Endodermal cell (in vitro differentiated cells): ENCODE measurements around the gene SPEN. TPM values are rescaled to one million over a fixed set of nuclear protein-coding genes. Genes with fewer than 3 reads are reported as not detected.

Source experiments
- DNase-seq: peaks from one replicate; pipeline ENCODE4 v3.0.0-alpha.2; 2017
- H3K27ac ChIP-seq: 2 replicates; pipeline ENCODE4 v1.5.1; 2013; ENCODE audit warnings: mild to moderate bottlenecking, low read depth, low read length, moderate library complexity
- H3K27me3 ChIP-seq: 2 replicates; pipeline ENCODE4 v1.6.1; 2013; ENCODE audit warnings: mild to moderate bottlenecking, low read length, moderate library complexity; ENCODE audit not compliant: insufficient read depth, control insufficient read depth, poor library complexity, severe bottlenecking
- H3K36me3 ChIP-seq: 2 replicates; pipeline ENCODE4 v1.7.0; 2013; ENCODE audit warnings: mild to moderate bottlenecking, low read length, moderate library complexity; ENCODE audit not compliant: control insufficient read depth, insufficient read depth
- H3K4me1 ChIP-seq: one replicate; pipeline ENCODE4 v1.7.0; 2013; ENCODE audit warnings: low read length; ENCODE audit not compliant: control insufficient read depth, insufficient read depth
- H3K4me3 ChIP-seq: 2 replicates; pipeline ENCODE4 v1.5.1; 2013; ENCODE audit warnings: mild to moderate bottlenecking, low read length, moderate library complexity
- H3K9ac ChIP-seq: 2 replicates; pipeline ENCODE4 v1.6.1; 2013; ENCODE audit warnings: mild to moderate bottlenecking, low read length, moderate library complexity; ENCODE audit not compliant: poor library complexity, severe bottlenecking; ENCODE audit errors: extremely low read depth
- H3K9me3 ChIP-seq: 2 replicates; pipeline ENCODE4 v1.6.1; 2013; ENCODE audit warnings: mild to moderate bottlenecking, low read length, moderate library complexity; ENCODE audit not compliant: control insufficient read depth
- H3K27ac Mint-ChIP-seq: 2 replicates; pipeline ENCODE4 v1.8.0; 2020; ENCODE audit warnings: mixed read lengths
- H3K27me3 Mint-ChIP-seq: 2 replicates; pipeline ENCODE4 v1.8.0; 2021; ENCODE audit warnings: mild to moderate bottlenecking, mixed read lengths; ENCODE audit not compliant: insufficient read depth
- H3K36me3 Mint-ChIP-seq: 2 replicates; pipeline ENCODE4 v1.8.0; 2020; ENCODE audit warnings: low read depth, mixed read lengths
- H3K4me1 Mint-ChIP-seq: 2 replicates; pipeline ENCODE4 v1.8.0; 2020; ENCODE audit warnings: mixed read lengths
- H3K4me3 Mint-ChIP-seq: 2 replicates; pipeline ENCODE4 v1.8.0; 2020; ENCODE audit warnings: mild to moderate bottlenecking, moderate library complexity, mixed read lengths
- H3K9me3 Mint-ChIP-seq: 2 replicates; pipeline ENCODE4 v1.8.0; 2020; ENCODE audit warnings: mild to moderate bottlenecking, mixed read lengths
- CTCF ChIP-seq: fragments of 200-600 bp; sonication (generic); conservative IDR thresholded peaks from 2 replicates; pipeline ENCODE4 v1.5.0; 2021; ENCODE audit warnings: antibody characterized with exemption, mild to moderate bottlenecking
- WGBS, 2 experiments: methylation state at CpG; one replicate each; pipeline versions ENCODE4 v1.1.5 to v1.1.7; 2013; ENCODE audit warnings: missing lambda C conversion rate in 2 of 2, mixed read lengths in 1 of 2; ENCODE audit not compliant: insufficient coverage in 1 of 2, insufficient read length in 1 of 2; 5-methylcytosine and 5-hydroxymethylcytosine counted together
- total RNA-seq, 2 donors: library from RNA; stranded (reverse); fragmentation: NEBNext Ultra II Directional in 1 of 2; extraction: Animal tissue kit (Norgen Biotek cat#: 25700) in 1 of 2; gene quantifications; 2 replicates in 1 of 2; 3 replicates in 1 of 2; pipeline ENCODE4 v1.2.1, GENCODE V29; 2021

SPEN gene
- total RNA-seq, 2 donors from 2014 or later = 61.5 to 71.9 TPM

GRCh38 chr1:15850471-15851001 lies 3.0 kb downstream of the SPEN start:
- no peaks in the 10 kb centered on the region for H3K9me3 Mint-ChIP-seq
- Histone ChIP-seq H3K9me3 (no peaks in the 10 kb centered on the region), H3K4me1 (peaks cover 4% of the 10 kb centered on the region), H3K36me3 (peaks cover 4% of the 10 kb centered on the region), H3K4me3 (peak overlapping the region; percentile 97), H3K27me3 (no peaks in the 10 kb centered on the region), H3K27ac (peak overlapping the region; percentile 100), H3K9ac (peak overlapping the region; percentile 96)
- no peaks in the 10 kb centered on the region for H3K27me3 Mint-ChIP-seq
- TF ChIP-seq CTCF = no peak
- 43% methylated on average over 2 of the region's 2 CpGs; no CpG with 5 or more reads in 1 of the 2 experiments for WGBS, 2 experiments
- H3K27ac Mint-ChIP-seq = peak overlapping the region; percentile 71
- H3K36me3 Mint-ChIP-seq = no peaks in the 10 kb centered on the region
- peak overlapping the region; percentile 96 for H3K4me3 Mint-ChIP-seq
- peaks cover 20% of the 10 kb centered on the region for H3K4me1 Mint-ChIP-seq
- DNase-seq = no peak

DNA sequence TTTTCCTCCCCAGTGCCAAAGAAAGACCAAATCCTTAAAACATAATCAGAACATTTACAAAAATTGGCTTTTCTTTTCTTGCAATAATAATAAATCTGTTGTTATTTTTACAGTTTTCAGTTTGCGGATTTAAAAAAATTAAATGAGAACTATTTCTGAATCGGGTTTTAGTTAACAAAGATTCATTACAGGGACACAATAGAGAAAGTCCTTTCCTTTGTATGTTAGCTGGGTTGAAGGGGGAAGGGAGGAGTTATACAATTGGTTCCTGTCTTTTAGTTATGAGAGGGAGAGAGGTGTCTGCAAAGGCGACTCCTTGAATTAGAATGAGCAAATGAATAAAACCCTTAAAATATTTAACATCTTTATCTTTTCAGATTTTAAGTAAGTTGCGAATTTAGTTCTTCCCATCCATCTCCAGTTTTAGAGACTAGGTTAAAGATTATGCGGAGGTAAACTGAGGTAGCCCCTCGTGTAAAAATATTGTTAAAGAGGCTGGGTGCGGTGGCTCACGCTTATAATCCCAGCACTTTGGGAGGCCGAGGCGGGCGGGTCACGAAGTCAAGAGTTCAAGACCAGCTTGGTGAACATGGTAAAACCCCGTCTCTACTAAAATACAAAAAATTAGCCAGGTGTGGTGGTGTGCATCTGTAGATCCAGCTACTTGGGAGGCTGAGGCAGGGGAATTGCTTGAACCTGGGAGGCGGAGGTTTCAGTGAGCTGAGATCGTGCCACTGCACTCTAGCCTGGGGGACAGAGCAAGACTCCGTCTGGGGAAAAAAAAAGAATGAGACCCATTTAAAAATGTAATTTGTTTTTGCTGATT lies 3.9 kb downstream of the SPEN start:
- peak overlapping the region; percentile 97 for H3K4me3 ChIP-seq
- no peak for TF ChIP-seq CTCF
- H3K9me3 Mint-ChIP-seq = no peaks in the 10 kb centered on the region
- H3K9ac ChIP-seq = no peak overlapping the region
- H3K27ac Mint-ChIP-seq = peak overlapping the region; percentile 78
- peak overlapping the region; percentile 24 for H3K4me3 Mint-ChIP-seq
- no peak for DNase-seq
- no peaks in the 10 kb centered on the region for H3K9me3 ChIP-seq
- H3K4me1 ChIP-seq = peaks cover 4% of the 10 kb centered on the region
- no peaks in the 10 kb centered on the region for H3K27me3 ChIP-seq
- peaks cover 4% of the 10 kb centered on the region for H3K36me3 ChIP-seq
- H3K27ac ChIP-seq = peak overlapping the region; percentile 74
- no peaks in the 10 kb centered on the region for H3K27me3 Mint-ChIP-seq
- no peaks in the 10 kb centered on the region for H3K36me3 Mint-ChIP-seq
- peaks cover 20% of the 10 kb centered on the region for H3K4me1 Mint-ChIP-seq
- 79 to 81% methylated on average over 13 to 15 of the region's 16 CpGs for WGBS, 2 experiments

DNA sequence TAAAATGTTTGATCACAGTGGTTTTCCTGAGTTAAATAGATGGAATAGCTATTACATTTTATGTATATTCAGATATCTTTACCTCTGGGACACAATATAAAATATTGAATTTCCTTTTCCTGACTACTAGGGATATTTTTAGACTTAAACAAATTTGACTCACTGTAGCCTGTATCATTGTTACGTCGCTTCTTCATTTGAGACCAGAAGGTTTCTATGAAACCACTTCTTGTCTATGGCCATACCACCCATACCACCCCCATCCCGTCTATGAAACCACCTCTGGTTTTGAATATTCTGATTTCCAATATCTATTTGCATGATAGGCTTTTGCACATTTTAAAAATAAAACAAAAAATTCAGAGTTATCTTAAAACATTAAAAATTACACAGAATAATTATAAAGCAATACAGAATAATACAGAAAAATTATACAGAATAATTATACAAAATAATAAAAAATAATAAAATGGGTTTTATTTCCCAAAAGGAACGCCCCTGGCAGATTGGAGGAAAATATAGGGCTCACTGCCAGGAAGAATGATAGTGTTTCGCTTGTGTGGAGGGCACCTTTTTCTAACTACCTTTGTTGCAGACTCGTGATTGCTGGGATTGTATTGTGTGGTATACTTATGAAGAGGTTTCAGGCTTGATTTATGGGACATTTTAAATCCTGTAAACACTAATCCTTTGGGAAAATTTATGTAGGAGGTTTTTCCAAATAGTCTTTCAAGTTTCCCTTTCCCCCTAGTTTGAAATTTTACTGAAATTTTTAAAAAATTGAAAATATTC lies 4.7 kb downstream of the SPEN start:
- Histone ChIP-seq H3K36me3 (peaks cover 4% of the 10 kb centered on the region), H3K27me3 (no peaks in the 10 kb centered on the region), H3K27ac (no peak overlapping the region), H3K4me3 (no peak overlapping the region), H3K4me1 (peaks cover 4% of the 10 kb centered on the region), H3K9me3 (no peaks in the 10 kb centered on the region), H3K9ac (no peak overlapping the region)
- DNase-seq = no peak
- Mint-ChIP-seq H3K9me3 (no peaks in the 10 kb centered on the region), H3K4me1 (peaks cover 20% of the 10 kb centered on the region), H3K27me3 (no peaks in the 10 kb centered on the region), H3K36me3 (peaks cover 2% of the 10 kb centered on the region), H3K4me3 (no peak overlapping the region), H3K27ac (no peak overlapping the region)
- no peak for TF ChIP-seq CTCF
- 93% methylated on average over 6 of the region's 6 CpGs for WGBS, 2 experiments
